Activated CD8-positive, alpha-beta memory T cell treated with anti-CD3 and anti-CD28 coated beads, Interleukin-2, amount 50 U/mL, for 1 hour (primary cell): Measurements from ENCODE around the gene ITGAV.

ENCODE experiments used
- DNase-seq: peaks from one replicate; pipeline ENCODE4 v3.0.0-alpha.2; 2020; ENCODE audit errors: extremely low read depth

Gene ITGAV

GRCh38 chr2:186575302-186575701 is 14.6 kb upstream of the ITGAV start:
- DNase-seq = no peak

- no peak for DNase-seq
Observed at GRCh38 chr2:186575856-186576255, 14.0 kb upstream of the ITGAV start.

GRCh38 chr2:186576614-186577013 is 13.2 kb upstream of the ITGAV start:
- no peak for DNase-seq

GRCh38 chr2:186582698-186583097 is 7.2 kb upstream of the ITGAV start:
- no peak for DNase-seq

- no peak for DNase-seq
Observed at GRCh38 chr2:186584053-186584452, 5.8 kb upstream of the ITGAV start.

- DNase-seq = no peak
Observed at GRCh38 chr2:186588421-186588820, 1.4 kb upstream of the ITGAV start.

- DNase-seq = no peak
Observed at GRCh38 chr2:186588940-186589611, 780 bp upstream of the ITGAV start.

- no peak for DNase-seq
Observed at GRCh38 chr2:186590350-186590758, 498 bp downstream of the ITGAV start.

- no peak for DNase-seq
Observed at GRCh38 chr2:186590759-186591505, 1.1 kb downstream of the ITGAV start.

GRCh38 chr2:186591506-186591890 is 1.6 kb downstream of the ITGAV start:
- DNase-seq = no peak

- no peak for DNase-seq
Observed at GRCh38 chr2:186592137-186592875, 2.5 kb downstream of the ITGAV start.

GRCh38 chr2:186593523-186593922 is 3.7 kb downstream of the ITGAV start:
- DNase-seq = no peak

- no peak for DNase-seq
Observed at GRCh38 chr2:186594001-186594722, 4.3 kb downstream of the ITGAV start.

GRCh38 chr2:186595219-186595618 is 5.4 kb downstream of the ITGAV start:
- DNase-seq = no peak

- no peak for DNase-seq
Observed at GRCh38 chr2:186599186-186599778, 9.4 kb downstream of the ITGAV start.

GRCh38 chr2:186603286-186603685 is 13.4 kb downstream of the ITGAV start:
- no peak for DNase-seq

GRCh38 chr2:186605041-186605440 is 15.2 kb downstream of the ITGAV start:
- no peak for DNase-seq

GRCh38 chr2:186607660-186608324 is 17.9 kb downstream of the ITGAV start:
- no peak for DNase-seq

- no peak for DNase-seq
Observed at GRCh38 chr2:186610785-186611184, 20.9 kb downstream of the ITGAV start.

GRCh38 chr2:186611526-186611925 is 21.7 kb downstream of the ITGAV start:
- DNase-seq = no peak

GRCh38 chr2:186612026-186612425 is 22.2 kb downstream of the ITGAV start:
- DNase-seq = no peak
